Kasumi-1 (cell line): ENCODE measurements around the gene EPHA1.
"Not testable (repeated sequence)": the region's sequence is repeated elsewhere in the genome, so short reads cannot be mapped to it uniquely, and the experiment has no call there.

ENCODE experiments used
- DNase-seq, 2 experiments: peaks; one replicate each; lab custom pipeline; 2025; lab: John Stamatoyannopoulos, UW

The EPHA1 gene

DNA sequence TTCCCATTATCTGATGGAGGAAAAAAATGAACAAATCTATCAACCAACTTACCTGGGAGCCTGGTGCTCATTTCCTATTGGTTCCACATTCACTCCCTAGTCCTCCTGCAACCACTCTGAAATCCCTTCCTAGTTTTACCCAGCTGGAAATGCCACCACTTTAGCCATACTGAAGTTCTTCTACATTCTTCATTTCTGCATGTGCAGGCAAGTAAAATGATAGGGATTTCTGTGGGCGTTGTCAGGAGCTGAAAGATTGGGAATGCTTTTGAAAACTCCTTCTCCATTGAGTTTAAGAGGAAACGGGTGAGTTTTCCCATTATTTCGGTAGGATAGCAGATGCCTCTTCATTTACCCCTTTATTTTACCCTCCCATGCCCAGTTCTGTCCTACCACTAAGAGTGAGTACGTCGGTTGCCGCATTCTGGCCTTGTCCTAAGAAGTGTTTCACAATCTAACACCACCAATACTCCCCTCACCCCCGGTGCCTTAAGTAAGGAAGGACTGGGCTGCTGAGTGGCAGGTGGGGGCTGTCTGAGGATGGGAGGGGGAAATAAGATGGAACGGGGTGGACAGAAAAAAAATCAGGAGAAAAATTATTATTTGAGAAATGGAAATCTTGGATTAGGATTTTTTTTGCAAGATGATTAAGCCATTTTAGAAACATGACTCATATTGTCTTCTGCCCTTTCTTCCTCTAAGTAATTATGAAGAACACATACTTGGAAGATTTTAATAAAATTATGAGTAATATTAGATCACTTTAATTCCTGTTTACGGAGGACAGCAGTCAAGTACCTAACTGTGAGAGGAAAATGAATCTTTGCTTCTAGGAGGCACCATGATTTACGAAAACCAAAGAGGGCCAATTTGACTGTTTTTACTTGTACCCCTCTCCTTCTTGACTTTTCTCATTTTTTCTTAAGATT, 21.4 kb upstream of the EPHA1 start:
- DNase-seq: no peak

DNA sequence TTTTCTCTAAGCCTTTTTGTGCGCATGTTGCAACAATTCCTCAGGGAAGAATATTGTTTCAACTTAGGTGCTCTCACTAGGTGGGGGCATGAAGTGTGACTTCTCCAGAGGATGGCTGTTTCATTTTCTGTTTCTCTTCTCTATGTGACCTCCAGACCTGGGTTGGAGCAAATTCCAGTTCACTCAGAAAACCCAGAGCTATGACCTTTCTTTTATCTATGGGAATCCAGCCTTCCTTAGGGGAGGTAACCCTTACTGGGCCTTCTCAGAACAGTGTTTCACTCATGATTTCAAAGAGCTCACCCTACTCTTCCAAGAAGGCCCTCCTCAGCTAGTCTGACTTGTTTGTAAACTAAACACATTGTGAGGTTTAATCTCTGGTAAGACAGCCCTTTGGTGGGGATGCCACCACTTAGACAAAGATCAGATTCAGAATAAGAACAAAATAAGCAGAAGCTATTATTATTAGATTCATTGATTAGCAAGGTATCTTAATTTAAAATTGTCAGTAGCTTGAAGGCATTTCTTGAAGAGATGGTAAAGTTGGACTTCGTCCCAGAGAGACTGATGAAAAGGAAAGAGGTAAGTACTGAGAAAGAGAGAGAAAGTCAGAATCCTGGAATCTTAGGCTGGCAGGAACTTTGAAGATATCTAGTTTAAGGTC, 18.0 kb upstream of the EPHA1 start:
- DNase-seq: no peak

DNA sequence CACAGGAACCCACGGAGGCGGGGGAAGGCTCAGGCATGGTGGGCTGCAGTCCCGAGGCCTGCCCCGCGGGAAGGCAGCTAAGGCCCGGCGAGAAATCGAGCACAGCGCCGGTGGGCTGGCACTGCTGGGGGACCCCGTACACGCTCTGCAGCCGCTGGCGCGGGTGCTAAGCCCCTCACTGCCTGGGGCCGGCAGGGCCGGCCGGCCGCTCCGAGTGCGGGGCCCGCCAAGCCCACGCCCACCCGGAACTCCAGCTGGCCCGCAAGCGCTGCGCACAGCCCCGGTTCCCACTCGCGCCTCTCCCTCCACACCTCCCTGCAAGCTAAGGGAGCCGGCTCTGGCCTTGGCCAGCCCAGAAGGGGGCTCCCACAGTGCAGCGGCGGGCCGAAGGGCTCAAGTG, 15.8 kb upstream of the EPHA1 start:
- DNase-seq: not testable (repeated sequence)

GRCh38 chr7:143422033-143422432, 13.4 kb upstream of the EPHA1 start:
- DNase-seq: no peak

DNA sequence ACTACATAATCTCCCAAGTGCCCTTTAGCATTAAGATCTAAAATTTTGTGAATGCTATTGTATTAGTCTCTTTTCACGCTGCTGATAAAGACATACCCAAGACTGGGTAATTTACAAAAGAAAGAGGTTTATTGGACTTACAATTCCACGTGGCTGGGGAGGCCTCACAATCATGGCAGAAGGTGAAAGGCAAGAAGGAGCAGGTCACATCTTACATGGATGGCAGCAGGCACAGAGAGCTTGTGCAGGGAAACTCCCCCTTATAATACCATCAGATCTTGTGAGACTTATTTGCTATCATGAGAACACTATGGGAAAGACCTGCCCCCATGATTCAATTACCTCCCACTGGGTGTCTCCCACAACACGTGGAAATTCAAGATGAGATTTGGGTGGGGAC, 12.0 kb upstream of the EPHA1 start:
- not testable (repeated sequence) for DNase-seq

DNA sequence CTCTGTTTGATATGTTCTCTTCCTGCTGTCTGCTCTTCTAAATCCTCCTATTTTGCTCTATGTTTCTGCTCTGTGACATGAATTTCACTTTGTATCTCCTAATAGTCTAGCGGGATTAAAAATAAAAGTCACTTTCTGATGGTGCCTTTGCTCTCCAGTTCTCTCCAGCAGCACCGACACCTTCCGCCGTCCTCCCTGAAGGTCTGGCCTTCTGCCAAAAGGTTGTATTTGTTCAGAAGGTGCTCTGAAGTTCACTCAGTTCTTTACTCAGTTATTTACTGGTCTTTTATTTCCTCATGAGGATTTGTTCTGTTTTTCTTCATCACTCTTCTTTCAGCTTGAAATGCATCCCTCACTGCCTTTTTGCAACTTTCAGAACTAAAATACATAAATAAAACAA, 11.2 kb upstream of the EPHA1 start:
- no peak for DNase-seq

- no peak for DNase-seq
Observed at GRCh38 chr7:143418681-143419458, 10.2 kb upstream of the EPHA1 start.

GRCh38 chr7:143417734-143418383, 9.2 kb upstream of the EPHA1 start:
- no peak for DNase-seq

- peak; percentile 68 to 77 for DNase-seq
Observed at GRCh38 chr7:143416565-143417149, 8.0 kb upstream of the EPHA1 start.

- DNase-seq: no peak
Observed at GRCh38 chr7:143415742-143416397, 7.2 kb upstream of the EPHA1 start.

DNA sequence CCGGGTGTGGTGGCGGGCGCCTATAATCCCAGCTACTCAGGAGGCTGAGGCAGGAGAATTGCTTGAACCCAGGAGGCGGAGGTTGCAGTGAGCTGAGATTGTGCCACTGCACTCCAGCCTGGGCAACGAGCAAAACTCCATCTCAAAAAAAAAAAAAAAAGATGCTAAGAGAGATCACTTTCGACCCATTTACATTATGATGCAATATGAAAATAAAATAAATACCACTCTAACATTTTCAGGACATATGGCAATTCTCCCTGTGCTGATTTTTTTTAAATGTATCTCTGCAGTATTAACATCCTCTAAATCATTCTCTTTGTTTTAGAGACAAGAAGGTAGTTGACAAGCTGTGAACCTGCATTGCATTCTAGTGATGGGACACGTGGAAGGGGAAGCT, 6.6 kb upstream of the EPHA1 start:
- DNase-seq: not testable (repeated sequence)

- DNase-seq: no peak
Observed at GRCh38 chr7:143413123-143413522, 4.5 kb upstream of the EPHA1 start.

- peak; percentile 50 to 72 for DNase-seq
Observed at GRCh38 chr7:143411976-143412708, 3.5 kb upstream of the EPHA1 start.

DNA sequence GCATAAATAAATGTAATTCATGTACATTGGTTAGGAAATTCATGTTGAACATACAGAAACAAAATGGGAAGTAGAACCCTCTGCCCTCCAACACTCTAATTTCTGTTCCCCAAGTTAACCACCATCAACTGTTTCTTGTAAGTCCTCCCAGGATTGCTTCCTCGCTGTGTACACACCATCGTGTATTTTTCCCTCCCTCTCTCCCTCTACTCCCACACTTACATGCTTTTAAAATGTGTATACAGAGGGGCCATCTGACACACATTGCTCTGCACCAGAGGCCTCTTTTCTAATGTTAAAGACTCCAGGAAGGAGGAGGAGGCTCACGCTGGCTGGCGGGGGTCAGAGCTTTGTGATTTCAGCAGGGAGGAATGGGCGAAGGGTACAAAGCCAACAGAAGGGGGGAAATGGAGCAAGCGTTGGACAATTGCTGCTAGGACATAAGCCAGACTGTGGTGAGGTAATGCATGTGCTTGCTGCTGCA, 1.9 kb upstream of the EPHA1 start:
- DNase-seq: peak; percentile 90 to 93

DNA sequence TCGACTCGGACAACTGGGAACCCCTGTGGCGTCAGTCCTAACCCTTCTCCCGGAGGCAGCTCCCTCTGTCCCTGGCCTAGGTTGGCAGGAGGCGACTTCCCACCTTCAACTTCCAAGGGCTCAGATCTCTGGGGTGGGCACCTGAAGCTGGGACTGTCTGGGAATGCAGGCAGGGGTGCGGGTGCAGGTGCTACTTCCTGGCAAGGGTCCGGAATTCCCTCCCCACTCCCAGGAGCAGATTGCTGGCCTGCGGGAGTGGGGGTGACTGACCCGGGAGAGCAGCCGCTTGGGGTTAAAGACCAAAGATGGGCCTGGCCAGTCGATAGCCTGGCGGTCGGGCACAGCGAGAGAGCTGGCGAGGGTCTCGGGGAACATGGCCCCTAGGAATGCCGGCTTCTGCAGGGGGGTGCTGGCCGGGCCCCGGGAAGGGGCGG, 387 bp downstream of the EPHA1 start:
- no peak for DNase-seq

DNA sequence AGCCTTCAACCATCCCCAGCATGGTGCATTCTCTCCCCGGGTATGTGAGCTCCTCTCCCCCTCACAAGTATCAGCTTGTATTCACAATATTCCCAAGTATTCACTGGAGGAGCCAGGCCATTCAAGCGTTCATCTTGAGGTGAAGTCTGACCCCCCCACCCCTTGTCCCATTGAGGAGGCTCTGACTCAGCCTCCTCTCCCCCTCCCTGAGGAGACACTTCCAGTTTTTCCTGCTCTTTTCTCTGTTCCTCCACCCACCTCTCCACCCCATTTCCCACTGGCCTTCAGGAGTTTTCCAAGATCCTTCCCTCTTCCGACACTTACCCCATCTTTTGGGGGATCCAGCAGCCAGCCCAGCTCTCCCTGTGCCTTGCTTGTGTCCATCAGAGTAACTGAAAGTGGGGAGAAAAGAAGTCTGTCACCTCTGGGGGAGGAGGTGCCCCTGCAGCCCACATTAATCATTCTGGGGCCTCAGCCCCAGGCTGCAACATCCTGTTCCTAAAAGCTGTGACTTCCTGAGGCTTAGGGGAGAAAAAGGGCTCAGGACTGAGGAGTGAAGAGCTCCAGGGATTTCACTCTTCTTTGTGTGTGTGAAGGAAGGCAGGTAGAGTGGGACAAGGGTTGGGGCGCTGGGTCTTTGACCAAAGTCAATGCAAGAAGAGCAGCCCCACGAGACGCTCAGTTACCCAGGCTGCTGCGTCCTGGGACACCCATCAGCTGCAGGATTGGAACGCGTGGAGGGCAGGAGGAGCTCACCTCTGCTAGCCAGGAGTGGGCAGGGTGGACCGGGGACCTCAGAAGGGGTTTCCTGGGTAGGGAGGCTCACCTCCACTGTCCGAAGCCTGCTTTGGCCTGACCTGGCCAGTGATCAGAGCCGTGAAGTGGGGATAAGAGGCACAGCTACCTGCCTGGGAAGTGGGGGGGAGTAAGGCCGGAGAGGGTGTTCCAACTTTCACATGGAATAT, 1.1 kb downstream of the EPHA1 start:
- peak; percentile 67 to 71 for DNase-seq

DNA sequence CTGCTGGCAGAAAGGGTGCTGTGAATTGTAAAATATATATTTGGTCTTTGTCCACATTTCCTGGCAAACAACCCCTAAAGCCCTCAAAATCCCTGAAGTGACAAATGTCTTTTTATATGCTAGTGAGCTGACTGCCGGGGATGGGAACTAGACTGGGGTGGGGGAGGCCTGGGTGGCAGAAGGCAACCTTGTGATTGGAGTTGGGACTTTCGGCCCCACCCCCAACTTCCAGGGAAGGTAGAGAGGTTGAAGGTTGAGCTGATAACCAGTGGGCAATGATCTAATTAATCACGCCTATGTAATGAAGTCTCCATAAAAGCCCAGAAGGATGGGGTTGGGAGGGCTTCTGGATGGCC, 2.7 kb downstream of the EPHA1 start:
- no peak for DNase-seq

- no peak for DNase-seq
Observed at GRCh38 chr7:143405173-143406001, 3.3 kb downstream of the EPHA1 start.
